ENCODE measurements around the gene GNA12. TPM values are rescaled to one million over a fixed set of nuclear protein-coding genes. Genes with fewer than 3 reads are reported as not detected.
A peak's percentile ranks its signal among the peaks of the same experiment; 100 is the strongest.

GNA12 gene
- polyA plus RNA-seq, 12 donors = 22.8 to 44.9 (median 29.2) TPM; not detected in 1

GRCh38 chr7:2785071-2785500 is 59.0 kb downstream of the GNA12 start:
- no peak for DNase-seq

GRCh38 chr7:2782565-2782964 is 61.5 kb downstream of the GNA12 start:
- DNase-seq = no peak

GRCh38 chr7:2782121-2782520 is 62.0 kb downstream of the GNA12 start:
- DNase-seq = no peak

GRCh38 chr7:2781636-2782035 is 62.5 kb downstream of the GNA12 start:
- DNase-seq = no peak

- DNase-seq = no peak
These were observed 65.1 kb downstream of the GNA12 start for GRCh38 chr7:2779051-2779450.

- no peak for DNase-seq
These were observed 66.1 kb downstream of the GNA12 start for GRCh38 chr7:2777898-2778535.

- DNase-seq = no peak
These were observed 67.7 kb downstream of the GNA12 start for GRCh38 chr7:2776401-2776800.

GRCh38 chr7:2775785-2776184 is 68.3 kb downstream of the GNA12 start:
- no peak for DNase-seq

- no peak for DNase-seq
These were observed 68.7 kb downstream of the GNA12 start for GRCh38 chr7:2775376-2775775.

GRCh38 chr7:2774935-2775334 is 69.2 kb downstream of the GNA12 start:
- no peak for DNase-seq

GRCh38 chr7:2774280-2774679 is 69.8 kb downstream of the GNA12 start:
- DNase-seq = no peak

GRCh38 chr7:2773608-2774007 is 70.5 kb downstream of the GNA12 start:
- DNase-seq = no peak

GRCh38 chr7:2771274-2771731 is 72.8 kb downstream of the GNA12 start:
- no peak for DNase-seq

GRCh38 chr7:2764621-2765020 is 79.5 kb downstream of the GNA12 start:
- no peak for DNase-seq

GRCh38 chr7:2763597-2763996 is 80.5 kb downstream of the GNA12 start:
- no peak for DNase-seq

GRCh38 chr7:2761801-2762497 is 82.2 kb downstream of the GNA12 start:
- no peak for DNase-seq

- DNase-seq = no peak
These were observed 82.9 kb downstream of the GNA12 start for GRCh38 chr7:2761131-2761624.

GRCh38 chr7:2760098-2760889 is 83.8 kb downstream of the GNA12 start:
- peak; percentile 31 for DNase-seq

GRCh38 chr7:2759736-2760097 is 84.4 kb downstream of the GNA12 start:
- DNase-seq = peak; percentile 49

GRCh38 chr7:2758673-2759616 is 85.2 kb downstream of the GNA12 start:
- DNase-seq = no peak

GRCh38 chr7:2757904-2758672 is 86.0 kb downstream of the GNA12 start:
- peak; percentile 82 for DNase-seq

Data from muscle of arm (tissue), 12 donors.